Measurements from ENCODE around the gene HPGD. TPM values are rescaled to one million over a fixed set of nuclear protein-coding genes. Genes with fewer than 3 reads are reported as not detected.

HPGD gene
- total RNA-seq, 4 donors from 2014 or later = 20.0 to 63.3 (median 43.2) TPM

- no peak for DNase-seq (ENCODE audit: extremely low spot score)
- Histone ChIP-seq H3K36me3 (no peaks in the 10 kb centered on the region), H3K27ac (replicated peaks in 1 of 4) (no peak overlapping the region), H3K9me3 (no peaks in the 10 kb centered on the region), H3K27me3 (no peaks in the 10 kb centered on the region), H3K4me3 (no peak overlapping the region), H3K4me1 (no peaks in the 10 kb centered on the region)
- TF ChIP-seq EP300 (IDR thresholded peaks at IDR 0.05) (no peak), CTCF (IDR thresholded peaks at IDR 0.05) (no peak)
- 83% methylated on average over 5 of the region's 5 CpGs for WGBS
- intact Hi-C loops (cut with DNase I) = no loop called here
These were observed 37.3 kb downstream of the HPGD start for GRCh38 chr4:174485025-174485424.

- H3K9me3 ChIP-seq = no peaks in the 10 kb centered on the region
- H3K4me1 ChIP-seq = no peaks in the 10 kb centered on the region
- no peaks in the 10 kb centered on the region for H3K27me3 ChIP-seq
- no peak for DNase-seq (ENCODE audit: extremely low spot score)
- no peak overlapping the region for H3K4me3 ChIP-seq
- H3K36me3 ChIP-seq = no peaks in the 10 kb centered on the region
- intact Hi-C loops (cut with DNase I) = no loop called here
- H3K27ac ChIP-seq (replicated peaks in 1 of 4) = no peak overlapping the region
- TF ChIP-seq POLR2AphosphoS5 (IDR thresholded peaks at IDR 0.05) = no peak
- no peak for TF ChIP-seq CTCF (IDR thresholded peaks at IDR 0.05)
- no peak for TF ChIP-seq POLR2A (IDR thresholded peaks at IDR 0.05; ENCODE audit: low read depth)
- TF ChIP-seq EP300 (IDR thresholded peaks at IDR 0.05) = no peak
- WGBS = 85% methylated on average over 3 of the region's 3 CpGs
These were observed 38.5 kb downstream of the HPGD start for GRCh38 chr4:174483792-174484191.

- intact Hi-C loops (cut with DNase I) = no loop called here
These were observed 43.1 kb downstream of the HPGD start for GRCh38 chr4:174479140-174479539.

GRCh38 chr4:174475528-174475927, 46.8 kb downstream of the HPGD start:
- Histone ChIP-seq H3K4me1 (no peaks in the 10 kb centered on the region), H3K27me3 (no peaks in the 10 kb centered on the region), H3K36me3 (no peaks in the 10 kb centered on the region), H3K27ac (replicated peaks in 1 of 4) (no peak overlapping the region), H3K9me3 (no peaks in the 10 kb centered on the region), H3K4me3 (no peak overlapping the region)
- TF ChIP-seq POLR2AphosphoS5 (IDR thresholded peaks at IDR 0.05) (no peak), POLR2A (IDR thresholded peaks at IDR 0.05; ENCODE audit: low read depth) (no peak), EP300 (IDR thresholded peaks at IDR 0.05) (no peak)
- intact Hi-C loops (cut with DNase I) = no loop called here
- no peak for DNase-seq (ENCODE audit: extremely low spot score)
- WGBS = 88% methylated on average over 3 of the region's 3 CpGs

More at GRCh38 chr4:174479140-174479539, 43.1 kb downstream of the HPGD start:
- Histone ChIP-seq H3K36me3 (no peaks in the 10 kb centered on the region), H3K4me1 (no peaks in the 10 kb centered on the region), H3K27ac (replicated peaks in 1 of 4) (no peak overlapping the region), H3K27me3 (no peaks in the 10 kb centered on the region), H3K9me3 (no peaks in the 10 kb centered on the region), H3K4me3 (no peak overlapping the region)
- DNase-seq (ENCODE audit: extremely low spot score) = no peak
- no peak for TF ChIP-seq CTCF (IDR thresholded peaks at IDR 0.05)
- TF ChIP-seq POLR2A (IDR thresholded peaks at IDR 0.05; ENCODE audit: low read depth) = no peak
- no peak for TF ChIP-seq POLR2AphosphoS5 (IDR thresholded peaks at IDR 0.05)
- no peak for TF ChIP-seq EP300 (IDR thresholded peaks at IDR 0.05)
- 93% methylated on average over 2 of the region's 2 CpGs for WGBS

- Histone ChIP-seq H3K9me3 (no peaks in the 10 kb centered on the region), H3K27me3 (no peaks in the 10 kb centered on the region), H3K36me3 (no peaks in the 10 kb centered on the region), H3K27ac (replicated peaks in 1 of 4) (no peak overlapping the region), H3K4me1 (no peaks in the 10 kb centered on the region), H3K4me3 (no peak overlapping the region)
- no peak for DNase-seq (ENCODE audit: extremely low spot score)
- WGBS = 72% methylated on average over 8 of the region's 8 CpGs
- TF ChIP-seq POLR2A (IDR thresholded peaks at IDR 0.05; ENCODE audit: low read depth) (no peak), EP300 (IDR thresholded peaks at IDR 0.05) (no peak), POLR2AphosphoS5 (IDR thresholded peaks at IDR 0.05) (no peak), CTCF (IDR thresholded peaks at IDR 0.05) (no peak)
- intact Hi-C loops (cut with DNase I) = no loop called here
These were observed 47.7 kb downstream of the HPGD start for GRCh38 chr4:174474457-174475075.
